SK-N-SH (cell line): ENCODE measurements around the gene ACTR2.

Experiments
- CTCF ChIP-seq: fragments of 200-600 bp; sonication (generic); IDR thresholded peaks from 2 replicates; pipeline ENCODE4 v1.6.1; 2017; ENCODE audit warnings: antibody characterized with exemption, mild to moderate bottlenecking, moderate library complexity
- EP300 ChIP-seq, 2 experiments: IDR thresholded peaks; 2 replicates each; pipeline versions ENCODE4 v1.4.0 to v1.6.1; 2012; ENCODE audit warnings: borderline replicate concordance in 1 of 2, low read depth in 1 of 2, low read length in 1 of 2
- SMC3 ChIP-seq: IDR thresholded peaks from 2 replicates; pipeline ENCODE4 v1.6.1; 2012; ENCODE audit warnings: low read depth, low read length, improper control_type of control experiment

- TF ChIP-seq CTCF (no peak), SMC3 (no peak), EP300 (IDR thresholded peaks at IDR 0.05; ENCODE audit: borderline replicate concordance in 1 of 2, low read depth in 1 of 2, low read length in 1 of 2) (no peak)
These were observed 67.1 kb downstream of the ACTR2 start for GRCh38 chr2:65294701-65295100.
